K562 (cell line): ENCODE results near the gene ABHD12. TPM values are rescaled to one million over a fixed set of nuclear protein-coding genes. Genes with fewer than 3 reads are reported as not detected.

Experiments
- CREB1 ChIP-seq, 2 experiments: sonication (generic) in 1 of 2; formaldehyde crosslinking in 1 of 2; IDR thresholded peaks; 2 replicates each; pipeline versions ENCODE4 v1.6.1 to v1.8.0; 2012 to 2022; ENCODE audit warnings: inconsistent platforms in 1 of 2, mild to moderate bottlenecking in 1 of 2, missing genetic modification reagents in 1 of 2, moderate library complexity in 1 of 2
- CXXC5 ChIP-seq: fragments of 250-450 bp; sonication (Bioruptor Pico); IDR thresholded peaks from 2 replicates; pipeline ENCODE4 v1.8.0; 2022; ENCODE audit warnings: inconsistent platforms, mild to moderate bottlenecking, moderate library complexity
- ELF4 ChIP-seq: fragments of 450-650 bp; formaldehyde crosslinking; IDR thresholded peaks from 2 replicates; pipeline ENCODE4 v1.4.0; 2022; ENCODE audit warnings: missing genetic modification characterization
- GTF2E2 ChIP-seq: fragments of 200-800 bp; sonication (Bioruptor generic); IDR thresholded peaks from 2 replicates; pipeline ENCODE4 v1.6.1; 2016; ENCODE audit warnings: missing genetic modification characterization, missing compliant biosample characterization
- GTF2F1 ChIP-seq: IDR thresholded peaks from 2 replicates; pipeline ENCODE4 v1.6.1; 2011; ENCODE audit warnings: low read depth, low read length, improper control_type of control experiment
- HDAC1 ChIP-seq, 2 experiments: fragments of 450-650 bp; IDR thresholded peaks; 2 replicates each; pipeline ENCODE4 v1.6.1; 2016 to 2017; ENCODE audit warnings: inconsistent platforms in 1 of 2, mild to moderate bottlenecking in 1 of 2, moderate library complexity in 1 of 2
- NR1H2 ChIP-seq: sonication (generic); formaldehyde crosslinking; IDR thresholded peaks from 2 replicates; pipeline ENCODE4 v1.4.0; 2020; ENCODE audit warnings: mild to moderate bottlenecking, missing genetic modification reagents
- PHF20 ChIP-seq: fragments of 450-650 bp; IDR thresholded peaks from 2 replicates; pipeline ENCODE4 v1.6.1; 2018; ENCODE audit not compliant: partially characterized antibody
- RBM39 ChIP-seq: fragments of 200-400 bp; formaldehyde crosslinking; optimal IDR thresholded peaks from 2 replicates; pipeline ENCODE3; 2018; ENCODE audit warnings: low read depth, low read length
- TOE1 ChIP-seq, 2 experiments: fragments of 450-650 bp in 1 of 2; sonication (generic) in 1 of 2; formaldehyde crosslinking in 1 of 2; IDR thresholded peaks; 2 replicates each; pipeline versions ENCODE4 v1.7.1 to v1.8.0; 2016 to 2022; ENCODE audit warnings: borderline replicate concordance in 2 of 2, mild to moderate bottlenecking in 2 of 2, antibody characterized with exemption in 1 of 2, inconsistent platforms in 1 of 2, low read depth in 1 of 2, missing genetic modification reagents in 1 of 2, moderate library complexity in 1 of 2
- YBX1 ChIP-seq: fragments of 450-650 bp; IDR thresholded peaks from 2 replicates; pipeline ENCODE4 v1.7.1; 2016; ENCODE audit warnings: mild to moderate bottlenecking
- ZC3H8 ChIP-seq: fragments of 450-650 bp; IDR thresholded peaks from 2 replicates; pipeline ENCODE4 v1.6.1; 2017
- ZFP30 ChIP-seq: fragments of 250-450 bp; sonication (Bioruptor Pico); IDR thresholded peaks from 2 replicates; pipeline ENCODE4 v1.8.0; 2022; ENCODE audit warnings: moderate library complexity, mild to moderate bottlenecking, inconsistent platforms, borderline replicate concordance
- polyA plus RNA-seq, 8 experiments: library from polyadenylated mRNA; depleted of rRNA in 4 of 8; stranded (reverse) in 5 of 8; unstranded in 3 of 8; fragments of >200 nt; fragmentation: Nextera tagmentation in 2 of 8; fragmentation: Illumina TruSeq in 1 of 8; extraction: Ambion mirVana in 2 of 8; extraction: Trizol in 1 of 8; gene quantifications; 2 replicates each; pipeline versions ENCODE4 v1.2.1 to v1.2.3, GENCODE V29; 2011 to 2014; ENCODE audit warnings: inconsistent platforms in 1 of 8, missing spikeins in 1 of 8
- total RNA-seq, 7 experiments: library from RNA; depleted of rRNA in 6 of 7; stranded (reverse); fragments of >200 nt in 6 of 7; fragmentation: Illumina TruSeq in 2 of 7; extraction: Trizol in 2 of 7; gene quantifications; 2 replicates each; pipeline versions ENCODE4 v1.2.1 to v1.2.3, GENCODE V29; 2011 to 2021; ENCODE audit warnings: low replicate concordance in 1 of 7
- TF ChIP-seq, protein P1 (sequence below): sonication (generic); formaldehyde crosslinking; IDR thresholded peaks from 2 replicates; pipeline ENCODE4 v1.8.0; 2023; ENCODE audit warnings: missing genetic modification reagents, mild to moderate bottlenecking, borderline replicate concordance
- TF ChIP-seq, protein P2 (sequence below): fragments of 250-450 bp; sonication (Bioruptor Pico); IDR thresholded peaks from 2 replicates; pipeline ENCODE4 v1.4.0; 2020; ENCODE audit warnings: mild to moderate bottlenecking, moderate library complexity
- TF ChIP-seq, protein P3 (sequence below): fragments of 450-650 bp; IDR thresholded peaks from 2 replicates; pipeline ENCODE4 v1.6.1; 2016
- TF ChIP-seq, protein P4 (sequence below), 2 experiments: fragments of 450-650 bp in 1 of 2; sonication (generic) in 1 of 2; formaldehyde crosslinking in 1 of 2; IDR thresholded peaks in 1 of 2; conservative IDR thresholded peaks in 1 of 2; 2 replicates each; pipeline versions ENCODE4 v1.6.1 to v1.8.1; 2016 to 2023; ENCODE audit warnings: mild to moderate bottlenecking in 2 of 2, moderate library complexity in 2 of 2, inconsistent platforms in 1 of 2, missing genetic modification reagents in 1 of 2

ABHD12 gene
- total and polyA plus RNA-seq, 9 of the 15 experiments (the other 6 are each of a cell fraction or from before 2014, with no cell fraction given) = 0.65 to 15.6 (median 9.1) TPM

DNA sequence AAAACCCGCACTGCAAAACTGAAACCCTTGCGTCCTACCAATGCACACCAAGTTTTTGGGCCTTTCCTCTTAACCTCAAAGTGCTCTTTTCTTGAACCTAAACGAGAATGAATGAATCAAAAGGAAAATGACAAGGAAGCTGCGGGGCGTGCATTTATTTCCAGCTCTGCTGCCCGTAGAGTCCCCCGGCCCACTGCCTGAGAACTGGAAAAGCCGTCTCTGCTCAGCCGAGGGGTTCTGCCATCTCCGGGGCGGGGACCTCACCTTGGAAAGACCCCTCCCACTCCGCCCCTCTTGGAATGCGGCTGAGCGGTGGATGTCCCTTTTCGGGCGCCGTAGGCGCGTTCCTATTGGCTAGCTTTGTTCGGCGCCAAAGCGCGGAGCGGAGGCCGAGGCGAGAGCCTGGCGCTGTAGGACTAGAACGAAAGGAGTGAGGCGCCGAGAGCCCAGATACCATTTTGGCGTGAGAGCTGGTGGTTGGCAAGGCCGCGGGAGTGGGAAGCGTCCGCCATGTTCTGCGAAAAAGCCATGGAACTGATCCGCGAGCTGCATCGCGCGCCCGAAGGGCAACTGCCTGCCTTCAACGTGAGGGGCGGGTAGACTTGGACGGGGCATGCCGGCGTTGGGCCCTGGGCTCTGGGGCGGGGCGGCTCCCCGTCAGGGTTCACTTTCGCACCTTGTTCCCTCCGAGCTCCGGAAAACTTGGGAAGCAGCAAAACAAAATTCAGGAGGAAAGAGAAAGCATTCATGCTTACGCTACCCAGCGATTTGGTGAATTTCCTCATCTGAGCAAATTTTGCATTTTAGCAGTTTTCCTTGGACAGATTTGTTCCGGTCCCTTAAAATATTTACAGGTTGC lies 16.9 kb upstream of the ABHD12 start, which contains the start of gene GINS1 (continued):
- TF ChIP-seq, protein P1, sequence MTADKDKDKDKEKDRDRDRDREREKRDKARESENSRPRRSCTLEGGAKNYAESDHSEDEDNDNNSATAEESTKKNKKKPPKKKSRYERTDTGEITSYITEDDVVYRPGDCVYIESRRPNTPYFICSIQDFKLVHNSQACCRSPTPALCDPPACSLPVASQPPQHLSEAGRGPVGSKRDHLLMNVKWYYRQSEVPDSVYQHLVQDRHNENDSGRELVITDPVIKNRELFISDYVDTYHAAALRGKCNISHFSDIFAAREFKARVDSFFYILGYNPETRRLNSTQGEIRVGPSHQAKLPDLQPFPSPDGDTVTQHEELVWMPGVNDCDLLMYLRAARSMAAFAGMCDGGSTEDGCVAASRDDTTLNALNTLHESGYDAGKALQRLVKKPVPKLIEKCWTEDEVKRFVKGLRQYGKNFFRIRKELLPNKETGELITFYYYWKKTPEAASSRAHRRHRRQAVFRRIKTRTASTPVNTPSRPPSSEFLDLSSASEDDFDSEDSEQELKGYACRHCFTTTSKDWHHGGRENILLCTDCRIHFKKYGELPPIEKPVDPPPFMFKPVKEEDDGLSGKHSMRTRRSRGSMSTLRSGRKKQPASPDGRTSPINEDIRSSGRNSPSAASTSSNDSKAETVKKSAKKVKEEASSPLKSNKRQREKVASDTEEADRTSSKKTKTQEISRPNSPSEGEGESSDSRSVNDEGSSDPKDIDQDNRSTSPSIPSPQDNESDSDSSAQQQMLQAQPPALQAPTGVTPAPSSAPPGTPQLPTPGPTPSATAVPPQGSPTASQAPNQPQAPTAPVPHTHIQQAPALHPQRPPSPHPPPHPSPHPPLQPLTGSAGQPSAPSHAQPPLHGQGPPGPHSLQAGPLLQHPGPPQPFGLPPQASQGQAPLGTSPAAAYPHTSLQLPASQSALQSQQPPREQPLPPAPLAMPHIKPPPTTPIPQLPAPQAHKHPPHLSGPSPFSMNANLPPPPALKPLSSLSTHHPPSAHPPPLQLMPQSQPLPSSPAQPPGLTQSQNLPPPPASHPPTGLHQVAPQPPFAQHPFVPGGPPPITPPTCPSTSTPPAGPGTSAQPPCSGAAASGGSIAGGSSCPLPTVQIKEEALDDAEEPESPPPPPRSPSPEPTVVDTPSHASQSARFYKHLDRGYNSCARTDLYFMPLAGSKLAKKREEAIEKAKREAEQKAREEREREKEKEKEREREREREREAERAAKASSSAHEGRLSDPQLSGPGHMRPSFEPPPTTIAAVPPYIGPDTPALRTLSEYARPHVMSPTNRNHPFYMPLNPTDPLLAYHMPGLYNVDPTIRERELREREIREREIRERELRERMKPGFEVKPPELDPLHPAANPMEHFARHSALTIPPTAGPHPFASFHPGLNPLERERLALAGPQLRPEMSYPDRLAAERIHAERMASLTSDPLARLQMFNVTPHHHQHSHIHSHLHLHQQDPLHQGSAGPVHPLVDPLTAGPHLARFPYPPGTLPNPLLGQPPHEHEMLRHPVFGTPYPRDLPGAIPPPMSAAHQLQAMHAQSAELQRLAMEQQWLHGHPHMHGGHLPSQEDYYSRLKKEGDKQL (CRISPR knock-in tag) = no peak
- TF ChIP-seq ELF4 (CRISPR knock-in tag) (no peak), TOE1 (IDR thresholded peaks at IDR 0.05; ENCODE audit: borderline replicate concordance) (0 out of 2 replicates have a peak, but pooled peaks have one; percentile 53), TOE1 (CRISPR knock-in tag; IDR thresholded peaks at IDR 0.05; ENCODE audit: borderline replicate concordance, low read depth) (no peak), GTF2F1 (no peak), PHF20 (peak; percentile 50), RBM39 (no peak), YBX1 (no peak), NR1H2 (CRISPR knock-in tag) (no peak), CXXC5 (CRISPR knock-in tag) (peak; percentile 85), ZFP30 (CRISPR knock-in tag) (no peak), ZC3H8 (no peak), HDAC1 (IDR thresholded peaks at IDR 0.05) (peak in 1 of 2 experiments; percentile 74; a peak in 2 of 4 replicates), GTF2E2 (tag) (0 out of 2 replicates have a peak, but pooled peaks have one; percentile 53), CREB1 (IDR thresholded peaks at IDR 0.05) (no peak), CREB1 (CRISPR knock-in tag; IDR thresholded peaks at IDR 0.05) (no peak)
- TF ChIP-seq, protein P2, sequence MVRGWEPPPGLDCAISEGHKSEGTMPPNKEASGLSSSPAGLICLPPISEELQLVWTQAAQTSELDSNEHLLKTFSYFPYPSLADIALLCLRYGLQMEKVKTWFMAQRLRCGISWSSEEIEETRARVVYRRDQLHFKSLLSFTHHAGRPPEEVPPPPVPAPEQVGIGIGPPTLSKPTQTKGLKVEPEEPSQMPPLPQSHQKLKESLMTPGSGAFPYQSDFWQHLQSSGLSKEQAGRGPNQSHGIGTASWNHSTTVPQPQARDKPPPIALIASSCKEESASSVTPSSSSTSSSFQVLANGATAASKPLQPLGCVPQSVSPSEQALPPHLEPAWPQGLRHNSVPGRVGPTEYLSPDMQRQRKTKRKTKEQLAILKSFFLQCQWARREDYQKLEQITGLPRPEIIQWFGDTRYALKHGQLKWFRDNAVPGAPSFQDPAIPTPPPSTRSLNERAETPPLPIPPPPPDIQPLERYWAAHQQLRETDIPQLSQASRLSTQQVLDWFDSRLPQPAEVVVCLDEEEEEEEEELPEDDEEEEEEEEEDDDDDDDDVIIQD (CRISPR knock-in tag) = no peak
- TF ChIP-seq, protein P3, sequence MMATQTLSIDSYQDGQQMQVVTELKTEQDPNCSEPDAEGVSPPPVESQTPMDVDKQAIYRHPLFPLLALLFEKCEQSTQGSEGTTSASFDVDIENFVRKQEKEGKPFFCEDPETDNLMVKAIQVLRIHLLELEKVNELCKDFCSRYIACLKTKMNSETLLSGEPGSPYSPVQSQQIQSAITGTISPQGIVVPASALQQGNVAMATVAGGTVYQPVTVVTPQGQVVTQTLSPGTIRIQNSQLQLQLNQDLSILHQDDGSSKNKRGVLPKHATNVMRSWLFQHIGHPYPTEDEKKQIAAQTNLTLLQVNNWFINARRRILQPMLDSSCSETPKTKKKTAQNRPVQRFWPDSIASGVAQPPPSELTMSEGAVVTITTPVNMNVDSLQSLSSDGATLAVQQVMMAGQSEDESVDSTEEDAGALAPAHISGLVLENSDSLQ = no peak
- TF ChIP-seq, protein P4, sequence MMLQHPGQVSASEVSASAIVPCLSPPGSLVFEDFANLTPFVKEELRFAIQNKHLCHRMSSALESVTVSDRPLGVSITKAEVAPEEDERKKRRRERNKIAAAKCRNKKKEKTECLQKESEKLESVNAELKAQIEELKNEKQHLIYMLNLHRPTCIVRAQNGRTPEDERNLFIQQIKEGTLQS (IDR thresholded peaks at IDR 0.05) = no peak
- TF ChIP-seq, protein P4 (CRISPR knock-in tag; conservative IDR thresholded peaks at IDR 0.05) = no peak
